Endothelial cell of umbilical vein (primary cell): ENCODE data around the gene LGR6. TPM values are rescaled to one million over a fixed set of nuclear protein-coding genes. Genes with fewer than 3 reads are reported as not detected.

ENCODE experiments used
- BruUV-seq: library from RNA; stranded (reverse); fragments of 400-500 nt; replicated peaks from 2 replicates; lab custom pipeline; 2021; lab: Mats Ljungman, UMichigan
- CTCF ChIA-PET: fragments of 300-600, 350-600 bp; sonication (Branson Sonifier 250); formaldehyde crosslinking; loops from one replicate; lab custom pipeline; 2021; ENCODE audit warnings: antibody characterized with exemption, inconsistent platforms; lab: Charles Lee
- POLR2A ChIA-PET: fragments of 300-600, 350-600 bp; sonication (Branson Sonifier 250); formaldehyde crosslinking; loops from one replicate; lab custom pipeline; 2021; ENCODE audit warnings: antibody characterized with exemption, inconsistent platforms; lab: Charles Lee
- DNase-seq: peaks from one replicate; pipeline ENCODE4 v3.0.0-alpha.2; 2011; ENCODE audit warnings: low read depth, low spot score
- FAIRE-seq: peaks from 2 replicates; lab custom pipeline; 2011; peaks lifted over from hg19 to GRCh38; lab: Jason Lieb, UNC
- H2AFZ ChIP-seq: 2 replicates; pipeline ENCODE4 v1.6.0; 2012; ENCODE audit warnings: low read depth, low read length, control low read depth, inconsistent platforms
- H3K27ac ChIP-seq: 2 replicates; pipeline ENCODE4 v1.5.1; 2011; ENCODE audit warnings: low read depth, mild to moderate bottlenecking, control low read depth, low read length, moderate library complexity; ENCODE audit not compliant: insufficient read depth
- H3K27me3 ChIP-seq, 2 experiments: 2 replicates each; pipeline versions ENCODE4 v1.6.0 to v1.6.1; 2011; ENCODE audit warnings: low read length in 2 of 2, mixed read lengths in 1 of 2; ENCODE audit not compliant: control insufficient read depth in 2 of 2, insufficient read depth in 2 of 2
- H3K36me3 ChIP-seq, 2 experiments: 2 replicates in 1 of 2; 3 replicates in 1 of 2; pipeline ENCODE4 v1.5.1; 2011; ENCODE audit warnings: low read length in 2 of 2, mild to moderate bottlenecking in 1 of 2, moderate library complexity in 1 of 2; ENCODE audit not compliant: control insufficient read depth in 2 of 2, insufficient read depth in 2 of 2; ENCODE audit errors: extremely low read depth in 1 of 2
- H3K4me1 ChIP-seq: 3 replicates; pipeline ENCODE4 v1.5.1; 2011; ENCODE audit warnings: mild to moderate bottlenecking, low read length; ENCODE audit not compliant: control insufficient read depth, insufficient read depth; ENCODE audit errors: extremely low read depth
- H3K4me2 ChIP-seq: 2 replicates; pipeline ENCODE4 v1.6.1; 2011; ENCODE audit warnings: low read length, control low read depth, mixed read lengths; ENCODE audit not compliant: insufficient read depth
- H3K4me3 ChIP-seq, 3 experiments: fragments of 200-600 bp in 1 of 3; sonication (generic), shearing (Covaris generic) in 1 of 3; replicated peaks in 1 of 3; 2 replicates each; pipeline ENCODE4 v1.5.1; 2011 to 2016; ENCODE audit warnings: control low read depth in 3 of 3, low read length in 3 of 3, mild to moderate bottlenecking in 2 of 3, inconsistent platforms in 1 of 3, low read depth in 1 of 3, moderate library complexity in 1 of 3; ENCODE audit not compliant: insufficient read depth in 1 of 3
- H3K79me2 ChIP-seq: 2 replicates; pipeline ENCODE4 v1.6.0; 2012; ENCODE audit warnings: low read length, inconsistent platforms; ENCODE audit not compliant: control insufficient read depth, insufficient read depth
- H3K9ac ChIP-seq: replicated peaks from 2 replicates; pipeline ENCODE3; 2011; ENCODE audit warnings: low read length, control low read depth; ENCODE audit not compliant: insufficient read depth; ENCODE audit errors: extremely low read depth
- H3K9me1 ChIP-seq: replicated peaks from 3 replicates; pipeline ENCODE4 v1.6.0; 2011; ENCODE audit warnings: mild to moderate bottlenecking, low read length; ENCODE audit not compliant: control insufficient read depth, insufficient read depth; ENCODE audit errors: extremely low read depth
- H3K9me3 ChIP-seq: replicated peaks from 2 replicates; pipeline ENCODE4 v1.5.1; 2012; ENCODE audit warnings: low read length, inconsistent platforms; ENCODE audit not compliant: control insufficient read depth, insufficient read depth
- H4K20me1 ChIP-seq: replicated peaks from 2 replicates; pipeline ENCODE3; 2011; ENCODE audit warnings: mild to moderate bottlenecking, low read length; ENCODE audit not compliant: control insufficient read depth, insufficient read depth; ENCODE audit errors: extremely low read depth
- EZH2 ChIP-seq: IDR thresholded peaks from 2 replicates; pipeline ENCODE4 v1.6.1; 2012; ENCODE audit warnings: borderline replicate concordance, low read depth, mild to moderate bottlenecking, moderate library complexity, low read length, inconsistent platforms; ENCODE audit not compliant: severe bottlenecking
- FOS ChIP-seq: IDR thresholded peaks from 2 replicates; pipeline ENCODE4 v1.6.1; 2011; ENCODE audit warnings: mild to moderate bottlenecking, low read length, moderate library complexity, borderline replicate concordance; ENCODE audit not compliant: insufficient read depth
- GATA2 ChIP-seq: IDR thresholded peaks from 2 replicates; pipeline ENCODE4 v1.7.0; 2011; ENCODE audit warnings: low read depth, mild to moderate bottlenecking, moderate library complexity, mixed read lengths, low read length; ENCODE audit not compliant: insufficient read length, insufficient read depth
- JUN ChIP-seq: IDR thresholded peaks from 2 replicates; pipeline ENCODE4 v1.6.1; 2011; ENCODE audit warnings: borderline replicate concordance, low read depth; ENCODE audit not compliant: insufficient read length, insufficient read depth
- MYC ChIP-seq: IDR thresholded peaks from one replicate; pipeline ENCODE4 v1.6.1; 2011; ENCODE audit warnings: mild to moderate bottlenecking, low read depth, low read length
- POLR2A ChIP-seq: IDR thresholded peaks from 2 replicates; pipeline ENCODE4 v1.6.1; 2012; ENCODE audit warnings: low read depth, mild to moderate bottlenecking, control low read depth, low read length
- POLR2AphosphoS5 ChIP-seq: IDR thresholded peaks from 2 replicates; pipeline ENCODE4 v1.6.1; 2012; ENCODE audit warnings: low read depth, mild to moderate bottlenecking, control low read depth, low read length, moderate library complexity; ENCODE audit not compliant: insufficient read depth
- dilution Hi-C: fragments of 300-500 bp; cut with MboI; formaldehyde crosslinking; loops from one replicate; pipeline ENCODE4 v1.15.0; 2019; ENCODE audit warnings: low sequenced_read_pairs; ENCODE audit not compliant: extremely low pct_ligation_motif_present
- intact Hi-C: fragments of 100-400 bp; cut with micrococcal nuclease; formaldehyde crosslinking; loops from one replicate; pipeline ENCODE4 v1.10.0; 2022
- polyA plus RNA-seq, 4 experiments: library from polyadenylated mRNA; depleted of rRNA in 3 of 4; stranded (reverse) in 3 of 4; unstranded in 1 of 4; fragments of >200 nt; gene quantifications; 2 replicates each; pipeline versions ENCODE4 v1.2.1 to v1.2.3, GENCODE V29; 2011 to 2012; ENCODE audit warnings: missing spikeins in 1 of 4
- total RNA-seq: library from RNA; stranded (reverse); gene quantifications from 2 replicates; pipeline ENCODE4 v1.2.3, GENCODE V29; 2021
- TF ChIP-seq, protein P1 (sequence below), 2 donors: IDR thresholded peaks; 1 replicate in 1 of 2; 2 replicates in 1 of 2; pipeline ENCODE4 v1.5.1; 2011; ENCODE audit warnings: low read length in 2 of 2, mild to moderate bottlenecking in 2 of 2, moderate library complexity in 2 of 2, control low read depth in 1 of 2, inconsistent platforms in 1 of 2, low read depth in 1 of 2; ENCODE audit not compliant: insufficient read depth in 1 of 2; ENCODE audit errors: extremely low read depth in 1 of 2
- TF ChIP-seq, protein P2 (sequence below): IDR thresholded peaks from 2 replicates; pipeline ENCODE4 v1.6.1; 2011; ENCODE audit not compliant: insufficient read depth, insufficient read length

LGR6 gene
- total and polyA plus RNA-seq, 2 donors (not counting 3 experiments of a cell fraction or from before 2014, with no cell fraction given), result not detected

GRCh38 chr1:202247837-202248795 is 54.5 kb downstream of the LGR6 start:
- peaks cover 8 to 13% of the 10 kb centered on the region in 2 experiments for H3K27me3 ChIP-seq
- H3K4me2 ChIP-seq, result no peak overlapping the region
- dilution Hi-C loops, result no loop called here
- H3K27ac ChIP-seq, result no peak overlapping the region
- no peaks in the 10 kb centered on the region for H3K9me3 ChIP-seq
- no peaks in the 10 kb centered on the region for H3K9me1 ChIP-seq
- POLR2A ChIA-PET, result no interaction called here
- CTCF ChIA-PET, result interaction anchor here (0.8 to 1.1 kb wide), 5 partner anchors 17 to 55 kb away, joined by 3 read pairs; no protein-coding TSS in a partner anchor
- no peak for DNase-seq
- H3K36me3 ChIP-seq, result no peaks in the 10 kb centered on the region
- intact Hi-C loops, result no loop called here
- TF ChIP-seq, protein P1, sequence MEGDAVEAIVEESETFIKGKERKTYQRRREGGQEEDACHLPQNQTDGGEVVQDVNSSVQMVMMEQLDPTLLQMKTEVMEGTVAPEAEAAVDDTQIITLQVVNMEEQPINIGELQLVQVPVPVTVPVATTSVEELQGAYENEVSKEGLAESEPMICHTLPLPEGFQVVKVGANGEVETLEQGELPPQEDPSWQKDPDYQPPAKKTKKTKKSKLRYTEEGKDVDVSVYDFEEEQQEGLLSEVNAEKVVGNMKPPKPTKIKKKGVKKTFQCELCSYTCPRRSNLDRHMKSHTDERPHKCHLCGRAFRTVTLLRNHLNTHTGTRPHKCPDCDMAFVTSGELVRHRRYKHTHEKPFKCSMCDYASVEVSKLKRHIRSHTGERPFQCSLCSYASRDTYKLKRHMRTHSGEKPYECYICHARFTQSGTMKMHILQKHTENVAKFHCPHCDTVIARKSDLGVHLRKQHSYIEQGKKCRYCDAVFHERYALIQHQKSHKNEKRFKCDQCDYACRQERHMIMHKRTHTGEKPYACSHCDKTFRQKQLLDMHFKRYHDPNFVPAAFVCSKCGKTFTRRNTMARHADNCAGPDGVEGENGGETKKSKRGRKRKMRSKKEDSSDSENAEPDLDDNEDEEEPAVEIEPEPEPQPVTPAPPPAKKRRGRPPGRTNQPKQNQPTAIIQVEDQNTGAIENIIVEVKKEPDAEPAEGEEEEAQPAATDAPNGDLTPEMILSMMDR (IDR thresholded peaks at IDR 0.05; ENCODE audit: extremely low read depth in 1 of 2, insufficient read depth in 1 of 2, low read depth in 1 of 2, low read length in 2 of 2), result no peak
- TF ChIP-seq MYC (no peak), EZH2 (no peak), FOS (no peak), POLR2A (no peak), JUN (no peak), GATA2 (no peak), POLR2AphosphoS5 (no peak)
- TF ChIP-seq, protein P2, sequence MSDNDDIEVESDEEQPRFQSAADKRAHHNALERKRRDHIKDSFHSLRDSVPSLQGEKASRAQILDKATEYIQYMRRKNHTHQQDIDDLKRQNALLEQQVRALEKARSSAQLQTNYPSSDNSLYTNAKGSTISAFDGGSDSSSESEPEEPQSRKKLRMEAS, result no peak
- no TSS peak for BruUV-seq
- no peak overlapping the region for H3K9ac ChIP-seq
- H3K4me1 ChIP-seq, result no peaks in the 10 kb centered on the region
- H2AFZ ChIP-seq, result no peak overlapping the region
- no peak overlapping the region for H3K4me3 ChIP-seq
- FAIRE-seq, result no peak
- no peaks in the 10 kb centered on the region for H4K20me1 ChIP-seq
- H3K79me2 ChIP-seq, result no peaks in the 10 kb centered on the region
